HG02943 (cell line): ENCODE data around the gene JARID2.

ENCODE experiments used
- ATAC-seq: cut with Tn5 transposase; IDR thresholded peaks from one replicate; pipeline ENCODE4 v1.9.1; 2021; ENCODE audit warnings: mild to moderate bottlenecking, low read depth, moderate library complexity; ENCODE audit not compliant: unreplicated experiment

JARID2 gene

GRCh38 chr6:15475261-15475660 is 229.4 kb downstream of the JARID2 start:
- ATAC-seq: no peak

GRCh38 chr6:15475872-15476271 is 230.0 kb downstream of the JARID2 start:
- no peak for ATAC-seq

GRCh38 chr6:15476631-15477380 is 230.9 kb downstream of the JARID2 start:
- ATAC-seq: no peak

- ATAC-seq: no peak
Measured at GRCh38 chr6:15477746-15478145, 231.9 kb downstream of the JARID2 start.

GRCh38 chr6:15479761-15480160 is 233.9 kb downstream of the JARID2 start:
- no peak for ATAC-seq

GRCh38 chr6:15480525-15480924 is 234.7 kb downstream of the JARID2 start:
- ATAC-seq: no peak

- no peak for ATAC-seq
Measured at GRCh38 chr6:15481390-15482291, 235.8 kb downstream of the JARID2 start.

GRCh38 chr6:15483060-15483459 is 237.2 kb downstream of the JARID2 start:
- ATAC-seq: no peak

GRCh38 chr6:15484140-15484539 is 238.3 kb downstream of the JARID2 start:
- ATAC-seq: no peak

GRCh38 chr6:15484821-15485220 is 239.0 kb downstream of the JARID2 start:
- ATAC-seq: no peak

- ATAC-seq: no peak
Measured at GRCh38 chr6:15485936-15486335, 240.1 kb downstream of the JARID2 start.

- no peak for ATAC-seq
Measured at GRCh38 chr6:15487262-15487661, 241.4 kb downstream of the JARID2 start.

GRCh38 chr6:15489261-15489962 is 243.5 kb downstream of the JARID2 start:
- no peak for ATAC-seq

GRCh38 chr6:15490242-15491100 is 244.6 kb downstream of the JARID2 start:
- ATAC-seq: no peak

- ATAC-seq: no peak
Measured at GRCh38 chr6:15491255-15491985, 245.6 kb downstream of the JARID2 start.

GRCh38 chr6:15491986-15492269 is 246.1 kb downstream of the JARID2 start:
- no peak for ATAC-seq

GRCh38 chr6:15493437-15494168 is 247.7 kb downstream of the JARID2 start:
- no peak for ATAC-seq

- ATAC-seq: no peak
Measured at GRCh38 chr6:15495375-15495901, 249.6 kb downstream of the JARID2 start.
